SK-N-SH (cell line): Measurements from ENCODE around the gene CUBN. TPM values are rescaled to one million over a fixed set of nuclear protein-coding genes. Genes with fewer than 3 reads are reported as not detected.

ENCODE experiments used
- CTCF ChIA-PET: fragments of 300-600, 350-600 bp; formaldehyde crosslinking; extraction: SDS; loops from one replicate; lab custom pipeline; 2021; lab: Yijun Ruan, JAX
- POLR2A ChIA-PET: fragments of 350-600 bp; sonication (Branson Sonifier 250); formaldehyde crosslinking; extraction: SDS; loops from one replicate; lab custom pipeline; 2020; ENCODE audit warnings: antibody characterized with exemption, inconsistent platforms; lab: Yijun Ruan, JAX
- DNase-seq: peaks from one replicate; pipeline ENCODE4 v3.0.0; 2012
- H2AFZ ChIP-seq: fragments of 200-600 bp; sonication (generic); 2 replicates; pipeline ENCODE4 v1.8.1; 2016; ENCODE audit warnings: antibody characterized with exemption, mild to moderate bottlenecking, low read depth
- H3F3A ChIP-seq: fragments of 200-600 bp; sonication (generic); replicated peaks from 2 replicates; pipeline ENCODE3; 2016; ENCODE audit warnings: antibody characterized with exemption, mild to moderate bottlenecking; ENCODE audit not compliant: insufficient read depth
- H3K27ac ChIP-seq, 2 experiments: fragments of 200-500 bp in 1 of 2; fragments of 200-600 bp in 1 of 2; sonication (Bioruptor generic) in 1 of 2; sonication (generic), shearing (Covaris generic) in 1 of 2; 2 replicates each; pipeline versions ENCODE4 v1.5.1 to v1.6.1; 2014 to 2016; ENCODE audit warnings: low read depth in 2 of 2, inconsistent platforms in 1 of 2, low read length in 1 of 2, mild to moderate bottlenecking in 1 of 2, mixed read lengths in 1 of 2
- H3K27me3 ChIP-seq: fragments of 200-600 bp; sonication (generic), shearing (Covaris generic); 2 replicates; pipeline ENCODE4 v1.6.1; 2016; ENCODE audit warnings: mixed run types; ENCODE audit not compliant: insufficient read depth
- H3K36me3 ChIP-seq, 2 experiments: fragments of 200-500 bp in 1 of 2; fragments of 200-600 bp in 1 of 2; sonication (Bioruptor generic) in 1 of 2; sonication (generic) in 1 of 2; replicated peaks in 1 of 2; 2 replicates each; pipeline versions ENCODE3 to v1.5.1; 2014 to 2016; ENCODE audit warnings: low read length in 1 of 2, mild to moderate bottlenecking in 1 of 2; ENCODE audit not compliant: insufficient read depth in 2 of 2, control insufficient read depth in 1 of 2
- H3K4me1 ChIP-seq, 2 experiments: fragments of 200-500 bp in 1 of 2; fragments of 200-600 bp in 1 of 2; sonication (Bioruptor generic) in 1 of 2; sonication (generic), shearing (Covaris generic) in 1 of 2; 2 replicates each; pipeline versions ENCODE4 v1.5.1 to v1.6.1; 2014 to 2016; ENCODE audit warnings: low read depth in 1 of 2, low read length in 1 of 2, mixed run types in 1 of 2; ENCODE audit not compliant: insufficient read depth in 2 of 2, control insufficient read depth in 1 of 2
- H3K4me2 ChIP-seq: fragments of 200-600 bp; sonication (generic), shearing (Covaris generic); 2 replicates; pipeline ENCODE4 v1.6.1; 2017; ENCODE audit warnings: mixed run types
- H3K4me3 ChIP-seq, 2 experiments: fragments of 200-500 bp in 1 of 2; fragments of 200-600 bp in 1 of 2; sonication (Bioruptor generic) in 1 of 2; sonication (generic), shearing (Covaris generic) in 1 of 2; 2 replicates each; pipeline versions ENCODE4 v1.5.1 to v1.8.1; 2014 to 2016; ENCODE audit warnings: low read depth in 2 of 2, inconsistent platforms in 1 of 2, low read length in 1 of 2, mild to moderate bottlenecking in 1 of 2, mixed read lengths in 1 of 2, moderate library complexity in 1 of 2
- H3K79me2 ChIP-seq: fragments of 200-600 bp; sonication (generic); 2 replicates; pipeline ENCODE4 v1.8.1; 2017; ENCODE audit warnings: mild to moderate bottlenecking; ENCODE audit not compliant: insufficient read depth
- H3K9ac ChIP-seq: fragments of 200-600 bp; sonication (generic); 2 replicates; pipeline ENCODE4 v1.6.1; 2017; ENCODE audit warnings: mixed run types
- H3K9me2 ChIP-seq: fragments of 200-600 bp; sonication (generic); 2 replicates; pipeline ENCODE4 v1.6.1; 2017; ENCODE audit warnings: mixed run types
- H3K9me3 ChIP-seq: fragments of 200-600 bp; sonication (generic); 2 replicates; pipeline ENCODE4 v1.6.1; 2017; ENCODE audit warnings: mixed run types, mild to moderate bottlenecking, moderate library complexity
- H4K20me1 ChIP-seq: fragments of 200-600 bp; sonication (generic); 2 replicates; pipeline ENCODE4 v1.6.1; 2017; ENCODE audit warnings: mild to moderate bottlenecking, mixed run types; ENCODE audit not compliant: insufficient read depth
- CTCF ChIP-seq: fragments of 200-600 bp; sonication (generic); IDR thresholded peaks from 2 replicates; pipeline ENCODE4 v1.6.1; 2017; ENCODE audit warnings: antibody characterized with exemption, mild to moderate bottlenecking, moderate library complexity
- EP300 ChIP-seq, 2 experiments: IDR thresholded peaks; 2 replicates each; pipeline versions ENCODE4 v1.4.0 to v1.6.1; 2012; ENCODE audit warnings: borderline replicate concordance in 1 of 2, low read depth in 1 of 2, low read length in 1 of 2
- FOSL2 ChIP-seq: IDR thresholded peaks from 2 replicates; pipeline ENCODE4 v1.4.0; 2012; ENCODE audit warnings: low read depth, mild to moderate bottlenecking, moderate library complexity, borderline replicate concordance
- FOXJ3 ChIP-seq: sonication (generic); formaldehyde crosslinking; IDR thresholded peaks from 2 replicates; pipeline ENCODE4 v1.5.1; 2020; ENCODE audit warnings: mild to moderate bottlenecking, missing genetic modification reagents
- GABPA ChIP-seq: IDR thresholded peaks from 2 replicates; pipeline ENCODE4 v1.4.0; 2012; ENCODE audit warnings: low read depth, mild to moderate bottlenecking
- IRF3 ChIP-seq: fragments of 150-350 bp; IDR thresholded peaks from 2 replicates; pipeline ENCODE4 v1.6.1; 2016; ENCODE audit warnings: mild to moderate bottlenecking, low read depth, low read length
- MEF2A ChIP-seq: IDR thresholded peaks from 2 replicates; pipeline ENCODE4 v1.4.0; 2012; ENCODE audit warnings: low read depth, borderline replicate concordance
- MXI1 ChIP-seq: IDR thresholded peaks from 2 replicates; pipeline ENCODE4 v1.6.1; 2012; ENCODE audit warnings: mild to moderate bottlenecking, low read depth, low read length, improper control_type of control experiment
- POLR2AphosphoS5 ChIP-seq: IDR thresholded peaks from 2 replicates; pipeline ENCODE4 v1.6.1; 2012; ENCODE audit warnings: low read depth, low read length
- REST ChIP-seq: IDR thresholded peaks from 2 replicates; pipeline ENCODE4 v1.6.1; 2012; ENCODE audit warnings: mild to moderate bottlenecking, low read depth, low read length, moderate library complexity
- RFX5 ChIP-seq: IDR thresholded peaks from 2 replicates; pipeline ENCODE4 v1.6.1; 2012; ENCODE audit warnings: mild to moderate bottlenecking, improper control_type of control experiment, low read length
- RXRA ChIP-seq: IDR thresholded peaks from 2 replicates; pipeline ENCODE4 v1.4.0; 2012; ENCODE audit warnings: low read depth, mild to moderate bottlenecking, borderline replicate concordance
- TEAD4 ChIP-seq: IDR thresholded peaks from 2 replicates; pipeline ENCODE4 v1.4.0; 2012; ENCODE audit warnings: mild to moderate bottlenecking, borderline replicate concordance; ENCODE audit not compliant: insufficient read depth
- USF1 ChIP-seq: IDR thresholded peaks from 2 replicates; pipeline ENCODE4 v1.4.0; 2012; ENCODE audit warnings: low read depth, borderline replicate concordance
- USF2 ChIP-seq: fragments of 150-350 bp; IDR thresholded peaks from 2 replicates; pipeline ENCODE4 v1.6.1; 2017; ENCODE audit warnings: antibody characterized with exemption, low read length, low read depth, borderline replicate concordance
- YY1 ChIP-seq: IDR thresholded peaks from 2 replicates; pipeline ENCODE4 v1.4.0; 2012; ENCODE audit warnings: low read depth, mild to moderate bottlenecking
- WGBS: methylation state at CpG from one replicate; pipeline ENCODE4 v1.1.6; 2017; ENCODE audit warnings: low lambda C conversion rate; 5-methylcytosine and 5-hydroxymethylcytosine counted together
- polyA plus RNA-seq, 3 experiments: library from polyadenylated mRNA; depleted of rRNA; stranded (reverse); fragments of >200 nt; gene quantifications; 2 replicates each; pipeline ENCODE4 v1.2.3, GENCODE V29; 2012
- TF ChIP-seq, protein P1 (sequence below): IDR thresholded peaks from 2 replicates; pipeline ENCODE4 v1.4.0; 2012; ENCODE audit warnings: low read depth, borderline replicate concordance
- TF ChIP-seq, protein P2 (sequence below): IDR thresholded peaks from 2 replicates; pipeline ENCODE4; 2012

The CUBN gene
- polyA plus RNA-seq, 1 of the 3 experiments (the other 2 are of a cell fraction), result 2.4 TPM

GRCh38 chr10:16799621-16800020 lies 330.0 kb downstream of the CUBN start (continued):
- TF ChIP-seq, protein P1, sequence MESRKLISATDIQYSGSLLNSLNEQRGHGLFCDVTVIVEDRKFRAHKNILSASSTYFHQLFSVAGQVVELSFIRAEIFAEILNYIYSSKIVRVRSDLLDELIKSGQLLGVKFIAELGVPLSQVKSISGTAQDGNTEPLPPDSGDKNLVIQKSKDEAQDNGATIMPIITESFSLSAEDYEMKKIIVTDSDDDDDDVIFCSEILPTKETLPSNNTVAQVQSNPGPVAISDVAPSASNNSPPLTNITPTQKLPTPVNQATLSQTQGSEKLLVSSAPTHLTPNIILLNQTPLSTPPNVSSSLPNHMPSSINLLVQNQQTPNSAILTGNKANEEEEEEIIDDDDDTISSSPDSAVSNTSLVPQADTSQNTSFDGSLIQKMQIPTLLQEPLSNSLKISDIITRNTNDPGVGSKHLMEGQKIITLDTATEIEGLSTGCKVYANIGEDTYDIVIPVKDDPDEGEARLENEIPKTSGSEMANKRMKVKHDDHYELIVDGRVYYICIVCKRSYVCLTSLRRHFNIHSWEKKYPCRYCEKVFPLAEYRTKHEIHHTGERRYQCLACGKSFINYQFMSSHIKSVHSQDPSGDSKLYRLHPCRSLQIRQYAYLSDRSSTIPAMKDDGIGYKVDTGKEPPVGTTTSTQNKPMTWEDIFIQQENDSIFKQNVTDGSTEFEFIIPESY, result no peak
- TF ChIP-seq USF2 (no peak), POLR2AphosphoS5 (no peak), YY1 (no peak), GABPA (no peak), EP300 (IDR thresholded peaks at IDR 0.05; ENCODE audit: borderline replicate concordance in 1 of 2, low read depth in 1 of 2, low read length in 1 of 2) (no peak), MXI1 (no peak), USF1 (no peak), RFX5 (no peak), MEF2A (no peak)
- TF ChIP-seq, protein P2, sequence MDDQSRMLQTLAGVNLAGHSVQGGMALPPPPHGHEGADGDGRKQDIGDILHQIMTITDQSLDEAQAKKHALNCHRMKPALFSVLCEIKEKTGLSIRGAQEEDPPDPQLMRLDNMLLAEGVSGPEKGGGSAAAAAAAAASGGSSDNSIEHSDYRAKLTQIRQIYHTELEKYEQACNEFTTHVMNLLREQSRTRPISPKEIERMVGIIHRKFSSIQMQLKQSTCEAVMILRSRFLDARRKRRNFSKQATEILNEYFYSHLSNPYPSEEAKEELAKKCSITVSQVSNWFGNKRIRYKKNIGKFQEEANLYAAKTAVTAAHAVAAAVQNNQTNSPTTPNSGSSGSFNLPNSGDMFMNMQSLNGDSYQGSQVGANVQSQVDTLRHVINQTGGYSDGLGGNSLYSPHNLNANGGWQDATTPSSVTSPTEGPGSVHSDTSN, result no peak

DNA sequence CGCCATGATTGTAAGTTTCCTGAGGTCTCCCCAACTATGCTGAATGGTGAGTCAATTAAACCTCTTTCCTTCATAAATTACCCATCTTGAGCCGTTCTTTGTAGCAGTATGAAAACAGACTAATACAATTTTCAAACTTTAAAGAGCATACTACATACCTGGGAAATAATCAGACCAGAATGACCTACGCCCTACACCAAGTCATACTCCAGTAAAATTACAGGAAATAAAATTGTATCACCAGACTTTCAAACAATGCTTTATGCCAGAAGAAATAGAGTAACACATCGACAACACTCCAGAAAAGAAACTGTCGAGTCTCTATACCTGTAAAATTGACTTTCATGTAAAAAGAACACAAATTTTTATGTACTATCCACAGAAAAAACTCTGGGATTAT lies 331.0 kb downstream of the CUBN start:
- Histone ChIP-seq H3K27ac (no peak overlapping the region), H4K20me1 (no peaks in the 10 kb centered on the region), H3F3A (peaks cover under 1% of the 10 kb centered on the region), H3K9me2 (no peaks in the 10 kb centered on the region), H3K27me3 (no peaks in the 10 kb centered on the region), H3K4me1 (no peaks in the 10 kb centered on the region), H3K4me3 (no peak overlapping the region), H3K9ac (no peak overlapping the region), H3K4me2 (no peak overlapping the region), H3K36me3 (peaks cover 0 to 15% of the 10 kb centered on the region in 2 experiments), H3K9me3 (no peaks in the 10 kb centered on the region), H3K79me2 (peaks cover 83% of the 10 kb centered on the region), H2AFZ (no peak overlapping the region)
- 95% methylated on average over 5 of the region's 5 CpGs for WGBS
- POLR2A ChIA-PET, result no interaction called here
- CTCF ChIA-PET, result no interaction called here
- DNase-seq, result no peak
- TF ChIP-seq RFX5, result no peak
- no peak for TF ChIP-seq REST
- TF ChIP-seq CTCF, result no peak
- no peak for TF ChIP-seq TEAD4
- no peak for TF ChIP-seq RXRA
- no peak for TF ChIP-seq USF2
- no peak for TF ChIP-seq IRF3
- no peak for TF ChIP-seq GABPA
- TF ChIP-seq FOXJ3, result no peak
- no peak for TF ChIP-seq FOSL2
